ENCODE measurements around the gene CDH4. TPM values are rescaled to one million over a fixed set of nuclear protein-coding genes. Genes with fewer than 3 reads are reported as not detected.

The CDH4 gene
- total and polyA plus RNA-seq, 2 of the 8 experiments (the other 6 are each of a cell fraction or from before 2014, with no cell fraction given), result 4.3 to 7.9 TPM

DNA sequence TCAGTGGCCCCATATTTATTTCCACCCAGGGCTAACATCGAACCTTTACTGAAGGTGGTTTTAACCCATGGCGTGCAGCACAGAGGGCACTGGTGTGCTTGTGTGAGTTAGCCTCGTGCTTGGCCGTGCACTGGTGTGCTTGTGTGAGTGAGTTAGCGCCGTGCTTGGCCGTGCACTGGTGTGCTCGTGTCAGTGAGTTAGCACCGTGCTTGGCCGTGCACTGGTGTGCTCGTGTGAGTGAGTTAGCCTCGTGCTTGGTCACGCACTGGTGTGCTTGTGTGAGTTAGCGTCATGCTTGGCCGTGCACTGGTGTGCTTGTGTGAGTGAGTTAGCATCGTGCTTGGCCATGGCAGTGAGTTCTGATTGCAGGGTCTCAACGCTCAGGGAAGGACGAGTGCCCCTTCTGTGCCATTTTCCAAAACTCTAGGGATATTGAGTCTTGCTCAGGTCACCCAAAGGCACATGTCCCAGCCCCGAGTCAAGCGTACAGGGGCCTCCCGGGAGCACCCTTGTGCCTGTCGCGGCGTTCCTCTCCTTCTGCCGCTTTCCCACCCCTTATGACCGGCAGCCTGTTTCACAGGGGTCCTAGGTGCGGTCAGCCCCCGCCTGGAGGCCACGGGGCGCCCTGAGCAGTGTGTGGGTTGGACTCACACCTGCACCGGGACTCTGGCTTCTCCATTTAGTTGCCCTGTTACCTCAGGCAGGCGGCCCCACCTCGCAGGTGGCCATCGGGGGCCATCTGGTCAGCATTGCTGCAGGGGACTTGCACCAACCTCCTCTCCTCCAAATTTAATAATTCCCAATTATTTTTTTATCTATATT lies 399.1 kb downstream of the CDH4 start (continued):
- TF ChIP-seq, protein P1, sequence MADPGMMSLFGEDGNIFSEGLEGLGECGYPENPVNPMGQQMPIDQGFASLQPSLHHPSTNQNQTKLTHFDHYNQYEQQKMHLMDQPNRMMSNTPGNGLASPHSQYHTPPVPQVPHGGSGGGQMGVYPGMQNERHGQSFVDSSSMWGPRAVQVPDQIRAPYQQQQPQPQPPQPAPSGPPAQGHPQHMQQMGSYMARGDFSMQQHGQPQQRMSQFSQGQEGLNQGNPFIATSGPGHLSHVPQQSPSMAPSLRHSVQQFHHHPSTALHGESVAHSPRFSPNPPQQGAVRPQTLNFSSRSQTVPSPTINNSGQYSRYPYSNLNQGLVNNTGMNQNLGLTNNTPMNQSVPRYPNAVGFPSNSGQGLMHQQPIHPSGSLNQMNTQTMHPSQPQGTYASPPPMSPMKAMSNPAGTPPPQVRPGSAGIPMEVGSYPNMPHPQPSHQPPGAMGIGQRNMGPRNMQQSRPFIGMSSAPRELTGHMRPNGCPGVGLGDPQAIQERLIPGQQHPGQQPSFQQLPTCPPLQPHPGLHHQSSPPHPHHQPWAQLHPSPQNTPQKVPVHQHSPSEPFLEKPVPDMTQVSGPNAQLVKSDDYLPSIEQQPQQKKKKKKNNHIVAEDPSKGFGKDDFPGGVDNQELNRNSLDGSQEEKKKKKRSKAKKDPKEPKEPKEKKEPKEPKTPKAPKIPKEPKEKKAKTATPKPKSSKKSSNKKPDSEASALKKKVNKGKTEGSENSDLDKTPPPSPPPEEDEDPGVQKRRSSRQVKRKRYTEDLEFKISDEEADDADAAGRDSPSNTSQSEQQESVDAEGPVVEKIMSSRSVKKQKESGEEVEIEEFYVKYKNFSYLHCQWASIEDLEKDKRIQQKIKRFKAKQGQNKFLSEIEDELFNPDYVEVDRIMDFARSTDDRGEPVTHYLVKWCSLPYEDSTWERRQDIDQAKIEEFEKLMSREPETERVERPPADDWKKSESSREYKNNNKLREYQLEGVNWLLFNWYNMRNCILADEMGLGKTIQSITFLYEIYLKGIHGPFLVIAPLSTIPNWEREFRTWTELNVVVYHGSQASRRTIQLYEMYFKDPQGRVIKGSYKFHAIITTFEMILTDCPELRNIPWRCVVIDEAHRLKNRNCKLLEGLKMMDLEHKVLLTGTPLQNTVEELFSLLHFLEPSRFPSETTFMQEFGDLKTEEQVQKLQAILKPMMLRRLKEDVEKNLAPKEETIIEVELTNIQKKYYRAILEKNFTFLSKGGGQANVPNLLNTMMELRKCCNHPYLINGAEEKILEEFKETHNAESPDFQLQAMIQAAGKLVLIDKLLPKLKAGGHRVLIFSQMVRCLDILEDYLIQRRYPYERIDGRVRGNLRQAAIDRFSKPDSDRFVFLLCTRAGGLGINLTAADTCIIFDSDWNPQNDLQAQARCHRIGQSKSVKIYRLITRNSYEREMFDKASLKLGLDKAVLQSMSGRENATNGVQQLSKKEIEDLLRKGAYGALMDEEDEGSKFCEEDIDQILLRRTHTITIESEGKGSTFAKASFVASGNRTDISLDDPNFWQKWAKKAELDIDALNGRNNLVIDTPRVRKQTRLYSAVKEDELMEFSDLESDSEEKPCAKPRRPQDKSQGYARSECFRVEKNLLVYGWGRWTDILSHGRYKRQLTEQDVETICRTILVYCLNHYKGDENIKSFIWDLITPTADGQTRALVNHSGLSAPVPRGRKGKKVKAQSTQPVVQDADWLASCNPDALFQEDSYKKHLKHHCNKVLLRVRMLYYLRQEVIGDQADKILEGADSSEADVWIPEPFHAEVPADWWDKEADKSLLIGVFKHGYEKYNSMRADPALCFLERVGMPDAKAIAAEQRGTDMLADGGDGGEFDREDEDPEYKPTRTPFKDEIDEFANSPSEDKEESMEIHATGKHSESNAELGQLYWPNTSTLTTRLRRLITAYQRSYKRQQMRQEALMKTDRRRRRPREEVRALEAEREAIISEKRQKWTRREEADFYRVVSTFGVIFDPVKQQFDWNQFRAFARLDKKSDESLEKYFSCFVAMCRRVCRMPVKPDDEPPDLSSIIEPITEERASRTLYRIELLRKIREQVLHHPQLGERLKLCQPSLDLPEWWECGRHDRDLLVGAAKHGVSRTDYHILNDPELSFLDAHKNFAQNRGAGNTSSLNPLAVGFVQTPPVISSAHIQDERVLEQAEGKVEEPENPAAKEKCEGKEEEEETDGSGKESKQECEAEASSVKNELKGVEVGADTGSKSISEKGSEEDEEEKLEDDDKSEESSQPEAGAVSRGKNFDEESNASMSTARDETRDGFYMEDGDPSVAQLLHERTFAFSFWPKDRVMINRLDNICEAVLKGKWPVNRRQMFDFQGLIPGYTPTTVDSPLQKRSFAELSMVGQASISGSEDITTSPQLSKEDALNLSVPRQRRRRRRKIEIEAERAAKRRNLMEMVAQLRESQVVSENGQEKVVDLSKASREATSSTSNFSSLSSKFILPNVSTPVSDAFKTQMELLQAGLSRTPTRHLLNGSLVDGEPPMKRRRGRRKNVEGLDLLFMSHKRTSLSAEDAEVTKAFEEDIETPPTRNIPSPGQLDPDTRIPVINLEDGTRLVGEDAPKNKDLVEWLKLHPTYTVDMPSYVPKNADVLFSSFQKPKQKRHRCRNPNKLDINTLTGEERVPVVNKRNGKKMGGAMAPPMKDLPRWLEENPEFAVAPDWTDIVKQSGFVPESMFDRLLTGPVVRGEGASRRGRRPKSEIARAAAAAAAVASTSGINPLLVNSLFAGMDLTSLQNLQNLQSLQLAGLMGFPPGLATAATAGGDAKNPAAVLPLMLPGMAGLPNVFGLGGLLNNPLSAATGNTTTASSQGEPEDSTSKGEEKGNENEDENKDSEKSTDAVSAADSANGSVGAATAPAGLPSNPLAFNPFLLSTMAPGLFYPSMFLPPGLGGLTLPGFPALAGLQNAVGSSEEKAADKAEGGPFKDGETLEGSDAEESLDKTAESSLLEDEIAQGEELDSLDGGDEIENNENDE (IDR thresholded peaks at IDR 0.05; ENCODE audit: insufficient replicate concordance, low read length), result no peak
- TF ChIP-seq YY1 (IDR thresholded peaks at IDR 0.05; ENCODE audit: low read depth, low read length), result no peak
- no peak for TF ChIP-seq SAP30 (IDR thresholded peaks at IDR 0.05; ENCODE audit: insufficient read depth, insufficient replicate concordance, low read length)
- TF ChIP-seq SIRT6 (IDR thresholded peaks at IDR 0.05; ENCODE audit: low read length), result no peak
- TF ChIP-seq JUND (IDR thresholded peaks at IDR 0.05; ENCODE audit: low read length), result no peak
- TF ChIP-seq, protein P2, sequence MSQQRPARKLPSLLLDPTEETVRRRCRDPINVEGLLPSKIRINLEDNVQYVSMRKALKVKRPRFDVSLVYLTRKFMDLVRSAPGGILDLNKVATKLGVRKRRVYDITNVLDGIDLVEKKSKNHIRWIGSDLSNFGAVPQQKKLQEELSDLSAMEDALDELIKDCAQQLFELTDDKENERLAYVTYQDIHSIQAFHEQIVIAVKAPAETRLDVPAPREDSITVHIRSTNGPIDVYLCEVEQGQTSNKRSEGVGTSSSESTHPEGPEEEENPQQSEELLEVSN (IDR thresholded peaks at IDR 0.05), result no peak
- no peak for TF ChIP-seq BCL11A (IDR thresholded peaks at IDR 0.05; ENCODE audit: low read depth in 2 of 2, low read length in 2 of 2)
- TF ChIP-seq SIX5 (IDR thresholded peaks at IDR 0.05; ENCODE audit: low read depth, low read length), result no peak

Measured in H1 (cell line).